ENCODE results near the gene HS3ST6. TPM values are rescaled to one million over a fixed set of nuclear protein-coding genes. Genes with fewer than 3 reads are reported as not detected.

The HS3ST6 gene
- total and polyA plus RNA-seq, 9 of the 15 experiments (the other 6 are each of a cell fraction or from before 2014, with no cell fraction given): not detected

DNA sequence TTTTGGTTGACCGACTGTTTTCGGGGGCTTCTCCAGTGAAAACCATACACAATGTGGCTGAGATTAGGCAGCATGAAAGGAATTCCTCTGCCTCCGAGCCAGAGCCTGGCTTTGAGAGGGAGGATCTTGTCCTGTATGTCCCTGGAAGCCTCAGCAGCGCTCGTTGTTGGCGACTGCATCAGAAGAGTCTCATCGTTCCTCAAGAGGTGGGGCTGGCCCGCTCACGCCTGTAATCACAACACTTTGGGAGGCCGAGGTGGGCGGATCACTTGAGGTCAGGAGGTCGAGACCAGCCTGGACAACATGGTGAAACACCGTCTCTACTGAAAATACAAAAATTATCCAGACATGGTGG is 15.0 kb downstream of the HS3ST6 start:
- Histone ChIP-seq H3K4me3 (no peak overlapping the region), H3K9ac (ENCODE audit: insufficient read depth in 1 of 2, low read depth in 2 of 2, low read length in 2 of 2) (0 out of 4 replicates have a peak overlapping the region, but pooled peaks of 1 of the 2 experiments have one; percentile 26), H3K9me3 (replicated peaks; ENCODE audit: control insufficient read depth, insufficient read depth, low read depth, low read length) (no peaks in the 10 kb centered on the region), H3K27me3 (ENCODE audit: control insufficient read depth in 2 of 2, insufficient read depth in 2 of 2, low read length in 2 of 2) (peaks cover 42 to 84% of the 10 kb centered on the region in 2 experiments), H3K4me2 (ENCODE audit: insufficient read depth, low read length) (no peak overlapping the region), H4K20me1 (replicated peaks; ENCODE audit: control insufficient read depth, insufficient read depth, low read length) (0 out of 2 replicates have a peak, but pooled peaks cover 8% of the 10 kb centered on the region), H2AFZ (ENCODE audit: low read depth, low read length) (no peak overlapping the region), H3K36me3 (ENCODE audit: control insufficient read depth, insufficient read depth, low read length) (no peaks in the 10 kb centered on the region), H3K4me1 (replicated peaks in 1 of 2; ENCODE audit: control insufficient read depth in 2 of 2, insufficient read depth in 2 of 2, low read length in 2 of 2) (peaks cover 0 to 37% of the 10 kb centered on the region in 2 experiments; a peak in 2 of 5 replicates), H3K79me2 (ENCODE audit: control insufficient read depth, insufficient read depth, low read length) (no peaks in the 10 kb centered on the region), H3K9me1 (ENCODE audit: control insufficient read depth, insufficient read depth, low read length) (no peaks in the 10 kb centered on the region), H3K27ac (ENCODE audit: extremely low read depth, low read depth, low read length) (no peak overlapping the region)
- 6% methylated on average over 13 of the region's 13 CpGs for WGBS (ENCODE audit: insufficient coverage, low coverage, missing lambda C conversion rate)
- ChIA-PET POLR2A (interaction anchor here (1.2 kb wide), 1 partner anchor 22 kb away, joined by 3 read pairs; no protein-coding TSS in a partner anchor), CTCF (ENCODE audit: low intra/inter-chr PET ratio) (no interaction called here)
- no peak for TF ChIP-seq ESRRA (IDR thresholded peaks at IDR 0.05; ENCODE audit: borderline replicate concordance, low read depth)
- TF ChIP-seq NFATC3 (IDR thresholded peaks at IDR 0.05): no peak
- TF ChIP-seq RBM14 (IDR thresholded peaks at IDR 0.05; ENCODE audit: borderline replicate concordance, insufficient read depth, low read depth, low read length): no peak
- TF ChIP-seq KLF13 (tag; IDR thresholded peaks at IDR 0.05; ENCODE audit: borderline replicate concordance, low read depth): no peak
- TF ChIP-seq, protein P1, sequence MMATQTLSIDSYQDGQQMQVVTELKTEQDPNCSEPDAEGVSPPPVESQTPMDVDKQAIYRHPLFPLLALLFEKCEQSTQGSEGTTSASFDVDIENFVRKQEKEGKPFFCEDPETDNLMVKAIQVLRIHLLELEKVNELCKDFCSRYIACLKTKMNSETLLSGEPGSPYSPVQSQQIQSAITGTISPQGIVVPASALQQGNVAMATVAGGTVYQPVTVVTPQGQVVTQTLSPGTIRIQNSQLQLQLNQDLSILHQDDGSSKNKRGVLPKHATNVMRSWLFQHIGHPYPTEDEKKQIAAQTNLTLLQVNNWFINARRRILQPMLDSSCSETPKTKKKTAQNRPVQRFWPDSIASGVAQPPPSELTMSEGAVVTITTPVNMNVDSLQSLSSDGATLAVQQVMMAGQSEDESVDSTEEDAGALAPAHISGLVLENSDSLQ (IDR thresholded peaks at IDR 0.05): no peak
- TF ChIP-seq, protein P2, sequence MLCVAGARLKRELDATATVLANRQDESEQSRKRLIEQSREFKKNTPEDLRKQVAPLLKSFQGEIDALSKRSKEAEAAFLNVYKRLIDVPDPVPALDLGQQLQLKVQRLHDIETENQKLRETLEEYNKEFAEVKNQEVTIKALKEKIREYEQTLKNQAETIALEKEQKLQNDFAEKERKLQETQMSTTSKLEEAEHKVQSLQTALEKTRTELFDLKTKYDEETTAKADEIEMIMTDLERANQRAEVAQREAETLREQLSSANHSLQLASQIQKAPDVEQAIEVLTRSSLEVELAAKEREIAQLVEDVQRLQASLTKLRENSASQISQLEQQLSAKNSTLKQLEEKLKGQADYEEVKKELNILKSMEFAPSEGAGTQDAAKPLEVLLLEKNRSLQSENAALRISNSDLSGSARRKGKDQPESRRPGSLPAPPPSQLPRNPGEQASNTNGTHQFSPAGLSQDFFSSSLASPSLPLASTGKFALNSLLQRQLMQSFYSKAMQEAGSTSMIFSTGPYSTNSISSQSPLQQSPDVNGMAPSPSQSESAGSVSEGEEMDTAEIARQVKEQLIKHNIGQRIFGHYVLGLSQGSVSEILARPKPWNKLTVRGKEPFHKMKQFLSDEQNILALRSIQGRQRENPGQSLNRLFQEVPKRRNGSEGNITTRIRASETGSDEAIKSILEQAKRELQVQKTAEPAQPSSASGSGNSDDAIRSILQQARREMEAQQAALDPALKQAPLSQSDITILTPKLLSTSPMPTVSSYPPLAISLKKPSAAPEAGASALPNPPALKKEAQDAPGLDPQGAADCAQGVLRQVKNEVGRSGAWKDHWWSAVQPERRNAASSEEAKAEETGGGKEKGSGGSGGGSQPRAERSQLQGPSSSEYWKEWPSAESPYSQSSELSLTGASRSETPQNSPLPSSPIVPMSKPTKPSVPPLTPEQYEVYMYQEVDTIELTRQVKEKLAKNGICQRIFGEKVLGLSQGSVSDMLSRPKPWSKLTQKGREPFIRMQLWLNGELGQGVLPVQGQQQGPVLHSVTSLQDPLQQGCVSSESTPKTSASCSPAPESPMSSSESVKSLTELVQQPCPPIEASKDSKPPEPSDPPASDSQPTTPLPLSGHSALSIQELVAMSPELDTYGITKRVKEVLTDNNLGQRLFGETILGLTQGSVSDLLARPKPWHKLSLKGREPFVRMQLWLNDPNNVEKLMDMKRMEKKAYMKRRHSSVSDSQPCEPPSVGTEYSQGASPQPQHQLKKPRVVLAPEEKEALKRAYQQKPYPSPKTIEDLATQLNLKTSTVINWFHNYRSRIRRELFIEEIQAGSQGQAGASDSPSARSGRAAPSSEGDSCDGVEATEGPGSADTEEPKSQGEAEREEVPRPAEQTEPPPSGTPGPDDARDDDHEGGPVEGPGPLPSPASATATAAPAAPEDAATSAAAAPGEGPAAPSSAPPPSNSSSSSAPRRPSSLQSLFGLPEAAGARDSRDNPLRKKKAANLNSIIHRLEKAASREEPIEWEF (CRISPR knock-in tag; IDR thresholded peaks at IDR 0.05): no peak
- no peak for TF ChIP-seq GATAD2B (IDR thresholded peaks at IDR 0.05; ENCODE audit: borderline replicate concordance)
- TF ChIP-seq BDP1 (IDR thresholded peaks at IDR 0.05; ENCODE audit: insufficient read depth, insufficient read length): no peak
- no peak for TF ChIP-seq ZNF324 (CRISPR knock-in tag; IDR thresholded peaks at IDR 0.05)
- no peak for TF ChIP-seq ZSCAN32 (CRISPR knock-in tag; IDR thresholded peaks at IDR 0.05)
- TF ChIP-seq KDM1A (IDR thresholded peaks at IDR 0.05): no peak
- no peak for TF ChIP-seq ZNF699 (CRISPR knock-in tag; IDR thresholded peaks at IDR 0.05; ENCODE audit: insufficient replicate concordance)
- intact Hi-C loops (cut with micrococcal nuclease) (no loop called here), in situ Hi-C loops (cut with MboI) (no loop called here)
- no TSS peak for BruUV-seq (replicated peaks)
- no peak for FAIRE-seq
- no peak for DNase-seq (ENCODE audit: extremely low read depth in 1 of 4, low spot score in 3 of 4)
- no peak for ATAC-seq
